Activated naive CD8-positive, alpha-beta T cell treated with anti-CD3 and anti-CD28 coated beads, Interleukin-2, amount 10 ng/mL, durations not matched to agents 7 days and 5 days (primary cell): ENCODE data around the gene PEX26. TPM values are rescaled to one million over a fixed set of nuclear protein-coding genes. Genes with fewer than 3 reads are reported as not detected.
A peak's percentile ranks its signal among the peaks of the same experiment; 100 is the strongest.
"Not testable (repeated sequence)": the region's sequence is repeated elsewhere in the genome, so short reads cannot be mapped to it uniquely, and the experiment has no call there.

Experiments
- ATAC-seq: fragments of 150-1000 bp; cut with Tn5 transposase; one replicate; pipeline ENCODE4 v1.10.0; 2021; ENCODE audit warnings: low read depth, moderate library complexity
- POLR2A ChIA-PET: fragments of 350-600 bp; sonication (Branson Sonifier 250); formaldehyde crosslinking; loops from one replicate; lab custom pipeline; 2021; ENCODE audit warnings: antibody characterized with exemption; lab: Charles Lee
- DNase-seq: peaks from one replicate; pipeline ENCODE4 v3.0.0; 2021
- H3K27ac Mint-ChIP-seq: one replicate; pipeline ENCODE4 v1.8.0; 2022; ENCODE audit warnings: mild to moderate bottlenecking, mixed read lengths
- H3K27me3 Mint-ChIP-seq: one replicate; pipeline ENCODE4 v1.8.0; 2022; ENCODE audit warnings: mild to moderate bottlenecking, moderate library complexity, mixed read lengths
- H3K36me3 Mint-ChIP-seq: one replicate; pipeline ENCODE4 v1.8.0; 2021; ENCODE audit warnings: mild to moderate bottlenecking, mixed read lengths
- H3K4me1 Mint-ChIP-seq: one replicate; pipeline ENCODE4 v1.8.0; 2021; ENCODE audit warnings: mixed read lengths
- H3K4me3 Mint-ChIP-seq: one replicate; pipeline ENCODE4 v1.8.0; 2022; ENCODE audit warnings: mild to moderate bottlenecking, moderate library complexity, mixed read lengths
- H3K9me3 Mint-ChIP-seq: one replicate; pipeline ENCODE4 v1.8.0; 2021; ENCODE audit warnings: mixed read lengths
- total RNA-seq, 2 experiments: library from RNA; stranded (reverse); gene quantifications; one replicate each; pipeline ENCODE4 v1.2.3, GENCODE V29; 2021

PEX26 gene
- total RNA-seq, 2 experiments from 2014 or later = 36.0 to 37.2 TPM

DNA sequence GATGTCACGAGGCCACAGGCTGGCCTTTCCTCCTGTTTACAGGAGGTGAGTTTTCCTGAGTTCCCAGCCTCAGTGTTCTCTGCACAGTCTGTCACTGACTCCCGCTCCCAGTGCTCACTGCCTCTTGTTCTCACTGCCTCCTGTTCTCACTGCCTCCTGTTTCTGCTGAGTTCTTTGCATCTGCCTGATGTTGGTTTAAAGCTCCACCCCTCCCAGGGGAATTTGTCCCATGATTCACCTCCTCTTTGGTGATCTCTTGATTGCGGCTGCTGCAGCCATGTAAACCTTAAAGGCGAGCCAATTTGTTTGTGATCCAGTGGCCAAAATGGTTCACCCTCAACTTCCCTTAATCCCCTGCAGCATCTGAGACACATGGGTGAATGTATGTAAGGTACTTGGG is 26.8 kb downstream of the PEX26 start:
- H3K9me3 Mint-ChIP-seq = peaks cover 5% of the 10 kb centered on the region
- H3K36me3 Mint-ChIP-seq = peaks cover 38% of the 10 kb centered on the region
- H3K4me1 Mint-ChIP-seq = peaks cover 3% of the 10 kb centered on the region
- DNase-seq (no peak), ATAC-seq (no peak)
- H3K4me3 Mint-ChIP-seq = no peak overlapping the region
- POLR2A ChIA-PET = no interaction called here
- H3K27ac Mint-ChIP-seq = no peak overlapping the region
- H3K27me3 Mint-ChIP-seq = peaks cover 12% of the 10 kb centered on the region

DNA sequence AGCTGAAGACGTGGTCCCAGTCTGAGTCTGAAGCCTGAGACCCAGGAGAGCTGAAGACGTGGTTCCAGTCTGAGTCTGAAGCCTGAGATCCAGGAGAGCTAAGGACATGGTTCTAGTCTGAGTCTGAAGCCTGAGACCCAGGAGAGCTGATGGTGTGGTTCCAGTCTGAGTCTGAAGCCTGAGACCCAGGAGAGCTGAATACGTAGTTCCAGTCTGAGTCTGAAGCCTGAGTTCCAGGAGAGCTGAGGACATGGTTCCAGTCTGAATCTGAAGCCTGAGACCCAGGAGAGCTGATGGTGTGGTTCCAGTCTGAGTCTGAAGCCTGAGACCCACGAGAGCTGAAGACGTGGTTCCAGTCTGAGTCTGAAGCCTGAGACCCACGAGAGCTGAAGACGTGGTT is 28.2 kb downstream of the PEX26 start:
- Mint-ChIP-seq H3K27me3 (peaks cover 23% of the 10 kb centered on the region), H3K4me1 (peaks cover 14% of the 10 kb centered on the region), H3K36me3 (peaks cover 36% of the 10 kb centered on the region)
- not testable (repeated sequence) for H3K9me3 Mint-ChIP-seq, DNase-seq, H3K27ac Mint-ChIP-seq, H3K4me3 Mint-ChIP-seq, ATAC-seq
- POLR2A ChIA-PET = interaction anchor here (0.6 to 1.1 kb wide), 2 partner anchors 28 to 147 kb away, joined by 3 to 4 read pairs; partner anchors contain the start of gene PEX26

DNA sequence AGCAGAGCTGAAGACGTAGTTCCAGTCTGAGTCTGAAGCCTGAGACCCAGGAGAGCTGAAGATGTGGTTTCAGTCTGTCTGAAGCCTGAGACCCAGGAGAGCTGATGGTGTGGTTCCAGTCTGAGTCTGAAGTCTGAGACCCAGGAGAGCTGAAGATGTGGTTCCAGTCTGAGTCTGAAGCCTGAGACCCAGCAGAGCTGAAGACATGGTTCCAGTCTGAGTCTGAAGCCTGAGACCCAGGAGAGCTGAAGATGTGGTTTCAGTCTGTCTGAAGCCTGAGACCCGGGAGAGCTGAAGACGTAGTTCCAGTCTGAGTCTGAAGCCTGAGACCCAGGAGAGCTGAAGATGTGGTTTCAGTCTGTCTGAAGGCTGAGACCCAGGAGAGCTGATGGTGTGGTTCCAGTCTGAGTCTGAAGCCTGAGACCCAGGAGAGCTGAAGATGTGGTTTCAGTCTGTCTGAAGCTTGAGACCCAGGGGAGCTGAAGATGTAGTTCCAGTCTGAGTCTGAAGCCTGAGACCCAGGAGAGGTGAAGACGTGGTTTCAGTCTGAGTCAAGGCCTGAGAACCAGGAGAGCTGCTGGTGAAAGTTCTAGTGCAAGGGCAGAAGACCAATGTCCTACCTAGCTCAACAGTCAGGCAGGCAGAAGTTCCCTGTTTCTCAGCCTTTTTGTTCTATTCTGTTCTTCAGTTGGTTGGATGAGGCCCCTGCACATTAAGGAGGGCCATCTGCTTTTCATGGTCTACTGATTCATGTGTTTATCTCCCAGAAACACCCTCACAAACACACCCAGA is 29.0 kb downstream of the PEX26 start:
- Mint-ChIP-seq H3K4me1 (peaks cover 14% of the 10 kb centered on the region), H3K27me3 (peaks cover 31% of the 10 kb centered on the region), H3K36me3 (peaks cover 33% of the 10 kb centered on the region)
- not testable (repeated sequence) for H3K4me3 Mint-ChIP-seq, H3K27ac Mint-ChIP-seq, ATAC-seq, H3K9me3 Mint-ChIP-seq, DNase-seq
- POLR2A ChIA-PET = interaction anchor here (0.6 to 1.1 kb wide), 2 partner anchors 29 to 148 kb away, joined by 3 to 4 read pairs; partner anchors contain the start of gene PEX26

DNA sequence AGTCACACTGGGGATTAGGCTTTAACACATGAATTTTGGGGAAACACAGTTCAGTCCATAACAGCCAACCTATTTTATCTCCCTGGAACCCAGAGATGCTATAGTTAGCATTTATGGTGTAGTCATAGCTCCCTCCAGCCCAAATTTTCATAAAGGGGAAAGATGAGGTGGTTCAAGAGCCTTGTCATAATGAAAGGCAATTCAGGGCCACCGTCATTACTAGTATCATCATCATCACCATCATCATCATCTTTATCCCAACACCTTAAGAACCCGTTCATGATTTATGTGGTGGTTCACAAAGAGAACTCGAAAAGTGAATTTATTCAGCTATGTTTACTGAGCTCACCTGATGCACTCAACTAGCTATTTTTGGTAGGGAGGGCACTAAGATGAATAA is 30.4 kb downstream of the PEX26 start:
- Mint-ChIP-seq H3K9me3 (peaks cover 5% of the 10 kb centered on the region), H3K27ac (no peak overlapping the region), H3K36me3 (peaks cover 28% of the 10 kb centered on the region), H3K4me1 (peaks cover 14% of the 10 kb centered on the region), H3K4me3 (no peak overlapping the region), H3K27me3 (peaks cover 45% of the 10 kb centered on the region)
- DNase-seq = no peak
- POLR2A ChIA-PET = no interaction called here
- ATAC-seq = no peak

DNA sequence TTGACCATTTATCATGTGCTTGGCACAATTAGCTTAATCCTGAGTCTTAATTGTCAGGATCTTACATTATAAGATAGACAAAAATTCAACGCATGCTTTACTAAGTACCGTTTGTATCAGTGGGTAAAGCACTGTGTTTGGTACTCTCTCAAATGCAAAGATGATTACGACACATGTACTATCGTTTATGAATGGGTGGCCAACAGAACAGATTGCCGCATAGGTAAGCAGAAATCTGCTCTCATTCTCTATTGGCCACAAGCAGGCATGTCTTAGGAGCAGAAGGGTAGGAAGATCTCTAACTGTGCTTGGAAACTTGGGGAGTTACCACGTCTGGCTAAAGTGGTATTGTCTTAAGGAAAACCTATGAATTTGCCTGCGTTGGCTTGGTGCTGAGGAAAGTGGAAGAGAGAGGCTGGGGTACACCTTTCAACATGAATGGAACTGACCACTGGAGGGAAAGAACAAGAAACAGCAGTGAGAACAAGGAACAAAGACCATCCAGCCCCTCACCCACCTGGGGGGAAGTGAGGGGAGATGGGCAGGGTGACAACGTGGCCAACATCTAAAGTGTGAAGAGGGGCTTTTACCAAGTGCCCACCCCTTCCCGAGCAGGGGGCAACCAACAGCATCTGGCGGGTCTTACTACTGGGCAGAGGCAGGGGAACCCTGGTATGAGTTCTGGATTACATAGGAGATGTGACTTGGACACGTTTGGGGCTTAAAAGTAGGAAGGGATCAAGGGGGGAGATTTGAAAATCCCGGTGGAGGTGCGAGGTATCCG is 31.8 kb downstream of the PEX26 start:
- no peak for DNase-seq
- Mint-ChIP-seq H3K4me3 (peak overlapping the region; percentile 70), H3K36me3 (peaks cover 20% of the 10 kb centered on the region), H3K4me1 (peaks cover 27% of the 10 kb centered on the region), H3K27me3 (peaks cover 45% of the 10 kb centered on the region), H3K27ac (no peak overlapping the region), H3K9me3 (peaks cover 5% of the 10 kb centered on the region)
- POLR2A ChIA-PET = no interaction called here
- no peak for ATAC-seq

DNA sequence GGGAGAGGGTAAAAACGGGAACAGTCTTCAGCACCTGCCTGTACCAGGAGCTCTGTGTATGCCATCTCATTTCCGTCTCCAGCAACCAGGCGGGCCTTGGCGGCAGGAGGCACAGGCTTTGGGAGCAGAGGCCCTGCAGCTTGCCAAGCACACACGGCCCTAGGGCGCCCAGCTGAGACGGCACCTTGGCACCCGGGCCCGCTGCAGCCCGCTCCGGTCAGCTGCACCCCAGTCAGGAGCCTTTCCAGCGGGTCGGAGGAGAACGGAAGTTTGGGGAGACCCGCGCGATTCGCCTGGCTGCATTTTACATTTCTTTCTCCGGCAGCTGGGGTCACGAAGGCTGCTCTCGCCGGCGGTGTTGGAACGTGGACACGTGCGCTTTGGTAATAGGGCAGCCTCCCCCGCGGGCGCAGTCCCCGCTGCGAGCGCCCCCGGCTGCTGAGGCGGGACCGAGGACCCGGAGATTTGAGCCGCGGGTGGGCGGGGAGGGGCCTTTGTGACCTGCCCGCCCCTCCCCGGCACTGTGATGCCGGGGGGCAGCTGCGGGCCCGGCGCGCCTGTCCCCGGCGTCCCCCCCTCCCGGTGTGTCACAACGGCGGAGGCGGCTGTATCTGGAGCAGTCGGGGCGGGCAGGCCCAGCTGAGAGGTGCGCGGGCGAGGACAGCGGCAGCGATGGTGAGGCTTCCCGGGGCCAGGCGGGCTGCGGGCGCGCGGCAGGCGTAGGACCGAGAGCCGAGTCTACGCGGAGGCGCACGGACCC is 32.6 kb downstream of the PEX26 start, which contains the start of gene TUBA8:
Gene TUBA8 (plus strand): TSS at position 616 of the 760 bp plus-strand sequence. CDS start 57 bp downstream, at position 673.
- Mint-ChIP-seq H3K27ac (no peak within 1 kb of the TSS), H3K9me3 (peaks cover 4% of the 10 kb centered on the region), H3K36me3 (peaks cover 12% of the 10 kb centered on the region), H3K27me3 (peaks cover 45% of the 10 kb centered on the region), H3K4me3 (peak within 1 kb of the TSS; percentile 70), H3K4me1 (peaks cover 31% of the 10 kb centered on the region)
- ATAC-seq = peak; percentile 65
- POLR2A ChIA-PET = interaction anchor here (1.0 kb wide), 1 partner anchor 39 kb away, joined by 4 read pairs; the partner anchor contains the start of gene USP18
- peak; percentile 57 for DNase-seq

DNA sequence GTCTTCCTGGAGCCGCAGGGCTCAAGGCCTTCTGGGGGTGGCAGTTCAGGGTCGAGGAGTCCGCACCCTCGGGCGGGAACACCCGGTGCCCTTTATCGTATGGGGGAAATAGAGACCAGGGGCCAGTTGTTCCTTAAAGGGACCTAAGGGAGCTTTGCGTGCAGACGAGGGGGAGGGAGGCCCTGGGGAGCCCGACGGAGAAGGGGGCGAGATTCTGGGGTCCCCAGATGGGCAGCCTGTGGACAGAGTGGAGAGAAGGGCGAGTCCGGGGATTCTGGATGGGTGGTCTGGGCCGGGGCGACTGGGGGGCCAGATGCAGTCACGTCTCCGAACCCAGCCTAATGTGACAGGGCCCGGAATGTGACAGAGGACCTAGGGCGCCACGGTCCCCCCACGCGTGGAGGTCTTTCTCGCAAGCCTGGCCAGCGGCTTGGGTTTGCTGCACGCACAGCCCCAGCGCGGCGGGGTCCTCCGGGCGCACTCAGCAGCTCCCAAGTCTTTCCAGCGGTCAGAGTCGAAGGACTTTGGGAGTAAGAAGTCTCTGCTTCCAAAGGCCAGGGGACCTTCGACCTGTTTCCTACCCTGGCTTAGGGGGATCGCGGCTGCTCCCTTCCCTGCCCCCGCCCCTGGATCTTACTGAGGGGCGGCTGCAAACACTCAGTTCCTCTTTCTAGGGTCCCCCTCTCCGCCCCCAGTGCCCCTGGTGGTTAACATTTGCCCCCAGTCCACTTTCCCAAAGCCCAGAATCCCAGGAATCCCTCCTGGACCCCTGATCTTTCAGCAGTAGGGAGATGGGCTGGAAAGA is 33.4 kb downstream of the PEX26 start:
- peaks cover 32% of the 10 kb centered on the region for H3K4me1 Mint-ChIP-seq
- no peak for ATAC-seq
- H3K36me3 Mint-ChIP-seq = peaks cover 5% of the 10 kb centered on the region
- DNase-seq = no peak
- peak overlapping the region; percentile 70 for H3K4me3 Mint-ChIP-seq
- no peak overlapping the region for H3K27ac Mint-ChIP-seq
- peaks cover 45% of the 10 kb centered on the region for H3K27me3 Mint-ChIP-seq
- POLR2A ChIA-PET = interaction anchor here (0.7 to 1.0 kb wide), 2 partner anchors 39 kb away, joined by 3 to 4 read pairs; partner anchors contain the start of gene USP18
- peaks cover 2% of the 10 kb centered on the region for H3K9me3 Mint-ChIP-seq

DNA sequence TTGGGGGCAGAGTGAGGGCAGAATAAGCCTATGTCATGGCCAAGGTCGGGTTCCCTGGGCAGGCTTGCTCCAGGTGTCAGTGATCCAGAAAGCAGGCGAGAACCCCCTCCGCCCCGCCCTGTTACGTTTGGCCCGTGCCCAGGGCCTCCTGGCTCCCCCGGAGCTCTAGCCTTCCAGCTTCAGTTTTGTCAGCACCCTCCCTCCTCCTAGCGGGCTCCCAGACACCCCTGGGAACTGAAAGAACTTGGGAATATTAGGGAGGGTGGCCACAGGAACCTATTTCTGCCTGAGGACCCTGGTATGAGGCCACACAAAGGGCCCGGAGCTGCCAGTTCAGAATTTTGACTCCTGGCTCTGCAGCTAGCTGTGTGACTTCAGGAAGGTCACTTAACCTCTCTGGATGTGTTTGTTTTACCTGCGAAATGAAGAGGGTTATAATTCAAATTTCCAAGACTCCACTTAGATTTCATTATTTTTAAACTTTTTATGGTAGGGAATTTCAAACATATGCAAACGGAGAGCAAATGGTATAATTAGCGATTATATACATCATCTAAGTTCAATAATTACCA is 34.1 kb downstream of the PEX26 start:
- Mint-ChIP-seq H3K27me3 (peaks cover 45% of the 10 kb centered on the region), H3K4me1 (peaks cover 32% of the 10 kb centered on the region), H3K27ac (no peak overlapping the region), H3K4me3 (no peak overlapping the region), H3K9me3 (peaks cover 2% of the 10 kb centered on the region), H3K36me3 (peaks cover 3% of the 10 kb centered on the region)
- POLR2A ChIA-PET = interaction anchor here (0.7 kb wide), 1 partner anchor 38 kb away, joined by 3 read pairs; the partner anchor contains the start of gene USP18
- DNase-seq = no peak
- no peak for ATAC-seq

DNA sequence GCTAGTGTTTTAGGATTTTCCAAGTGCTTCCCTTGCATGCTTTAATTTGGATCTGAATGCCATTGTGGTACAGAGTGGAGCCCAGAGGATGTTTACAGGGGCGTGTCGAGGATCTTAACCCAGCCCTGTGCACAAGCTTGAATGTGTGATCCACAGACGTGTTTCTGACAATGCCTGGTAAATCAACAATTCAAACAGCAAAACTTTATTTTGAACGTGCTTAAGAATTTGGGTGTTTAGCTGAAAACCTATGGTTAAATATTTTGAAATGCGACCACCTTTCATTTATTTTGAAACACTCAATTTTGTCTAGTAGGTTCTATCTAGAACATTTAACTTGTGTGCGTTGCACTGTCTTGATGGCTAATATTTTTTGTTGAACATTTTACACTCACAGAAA is 34.6 kb downstream of the PEX26 start:
- peaks cover 45% of the 10 kb centered on the region for H3K27me3 Mint-ChIP-seq
- POLR2A ChIA-PET = no interaction called here
- no peak overlapping the region for H3K4me3 Mint-ChIP-seq
- ATAC-seq (no peak), DNase-seq (no peak)
- no peaks in the 10 kb centered on the region for H3K9me3 Mint-ChIP-seq
- no peaks in the 10 kb centered on the region for H3K36me3 Mint-ChIP-seq
- no peak overlapping the region for H3K27ac Mint-ChIP-seq
- H3K4me1 Mint-ChIP-seq = peaks cover 32% of the 10 kb centered on the region

DNA sequence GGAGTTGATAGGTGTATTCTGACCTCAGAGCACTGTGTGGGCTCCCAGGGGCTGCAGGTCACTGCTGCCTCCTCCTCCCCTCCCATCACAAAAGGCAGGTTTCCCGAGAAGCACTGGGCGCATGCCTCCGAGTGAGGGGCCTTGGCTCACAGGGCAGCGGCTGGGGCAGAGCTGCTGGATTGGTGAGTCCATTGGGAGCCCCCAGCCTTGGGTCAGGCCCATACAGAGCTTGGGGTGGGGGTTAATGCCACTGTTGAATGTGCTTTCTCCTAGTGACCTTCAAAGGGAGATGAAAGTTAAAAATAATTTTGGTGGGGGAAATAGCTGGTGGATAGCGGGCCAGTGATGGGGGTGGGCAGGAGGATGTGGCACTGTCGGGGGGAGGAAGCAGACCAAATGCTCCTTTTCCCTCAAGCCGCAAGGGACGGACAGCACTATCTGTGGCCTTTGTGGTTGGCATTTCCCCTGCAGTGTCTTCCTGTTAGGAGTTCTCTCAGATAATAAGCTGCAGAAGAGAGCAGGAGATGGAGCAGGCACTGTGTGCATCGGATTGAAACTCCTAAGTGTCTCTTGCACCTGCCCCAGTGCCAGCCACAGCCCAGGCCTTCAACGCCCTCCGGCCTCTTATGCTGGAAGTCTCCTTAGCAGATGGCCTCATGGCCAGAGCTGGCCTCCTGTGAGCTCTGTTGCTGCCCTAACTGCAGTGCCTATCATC is 36.0 kb downstream of the PEX26 start:
- ATAC-seq (no peak), DNase-seq (no peak)
- H3K4me1 Mint-ChIP-seq = peaks cover 36% of the 10 kb centered on the region
- POLR2A ChIA-PET = interaction anchor here (1.0 to 1.5 kb wide), 2 partner anchors 11 to 36 kb away, joined by 3 to 5 read pairs; partner anchors contain the start of gene USP18
- H3K9me3 Mint-ChIP-seq = no peaks in the 10 kb centered on the region
- H3K4me3 Mint-ChIP-seq = peak overlapping the region; percentile 53
- H3K27me3 Mint-ChIP-seq = peaks cover 40% of the 10 kb centered on the region
- no peaks in the 10 kb centered on the region for H3K36me3 Mint-ChIP-seq
- peak overlapping the region; percentile 59 for H3K27ac Mint-ChIP-seq

DNA sequence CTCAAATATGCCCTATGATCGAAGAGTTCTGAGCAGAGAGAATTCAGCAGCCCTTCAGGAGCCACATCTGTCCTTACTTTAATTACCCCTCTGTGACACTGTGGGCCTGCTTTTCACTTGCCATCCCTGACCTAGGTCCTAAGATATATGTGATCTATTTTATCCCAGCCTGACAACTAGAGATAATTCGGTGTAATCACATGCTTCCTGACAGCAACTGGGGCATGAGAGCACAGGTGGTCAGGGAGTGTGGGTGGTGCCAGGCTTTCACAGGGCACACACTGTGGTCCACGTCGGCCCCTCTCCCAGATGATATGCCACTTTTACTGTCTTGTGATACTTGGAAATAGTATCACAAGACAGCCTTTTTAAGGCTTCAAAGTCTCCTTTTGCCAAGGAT is 36.7 kb downstream of the PEX26 start:
- peaks cover 37% of the 10 kb centered on the region for H3K4me1 Mint-ChIP-seq
- H3K4me3 Mint-ChIP-seq = peak overlapping the region; percentile 53
- no peaks in the 10 kb centered on the region for H3K36me3 Mint-ChIP-seq
- H3K27me3 Mint-ChIP-seq = peaks cover 33% of the 10 kb centered on the region
- H3K27ac Mint-ChIP-seq = peak overlapping the region; percentile 59
- no peaks in the 10 kb centered on the region for H3K9me3 Mint-ChIP-seq
- no peak for ATAC-seq
- DNase-seq = no peak
- POLR2A ChIA-PET = interaction anchor here (1.0 to 1.5 kb wide), 2 partner anchors 10 to 36 kb away, joined by 3 to 5 read pairs; partner anchors contain the start of gene USP18
